ENCODE results near the gene TCFL5. TPM values are rescaled to one million over a fixed set of nuclear protein-coding genes. Genes with fewer than 3 reads are reported as not detected.

The TCFL5 gene
- total and polyA plus RNA-seq, 2 donors (not counting 3 experiments of a cell fraction or from before 2014, with no cell fraction given), result 4.4 to 11.1 TPM

GRCh38 chr20:62856931-62857619 is 4.5 kb downstream of the TCFL5 start:
- H3K4me2 ChIP-seq (ENCODE audit: insufficient read depth, low read length), result no peak overlapping the region
- no peak overlapping the region for H2AFZ ChIP-seq (ENCODE audit: low read depth, low read length)
- no TSS peak for BruUV-seq (replicated peaks)
- H3K79me2 ChIP-seq (ENCODE audit: control insufficient read depth, insufficient read depth, low read length), result peaks cover 16% of the 10 kb centered on the region
- no peaks in the 10 kb centered on the region for H3K27me3 ChIP-seq (ENCODE audit: control insufficient read depth in 2 of 2, insufficient read depth in 2 of 2, low read length in 2 of 2)
- intact Hi-C loops (cut with micrococcal nuclease) (no loop called here), dilution Hi-C loops (cut with MboI; ENCODE audit: extremely low pct_ligation_motif_present, low sequenced_read_pairs) (no loop called here)
- H3K36me3 ChIP-seq (ENCODE audit: control insufficient read depth in 2 of 2, extremely low read depth in 1 of 2, insufficient read depth in 2 of 2, low read length in 2 of 2), result peaks cover 3 to 12% of the 10 kb centered on the region in 2 experiments
- no peaks in the 10 kb centered on the region for H3K9me3 ChIP-seq (replicated peaks; ENCODE audit: control insufficient read depth, insufficient read depth, low read length)
- FAIRE-seq, result no peak
- no peaks in the 10 kb centered on the region for H3K9me1 ChIP-seq (replicated peaks; ENCODE audit: control insufficient read depth, extremely low read depth, insufficient read depth, low read length)
- TF ChIP-seq POLR2A (IDR thresholded peaks at IDR 0.05; ENCODE audit: low read depth, low read length), result no peak
- TF ChIP-seq POLR2AphosphoS5 (IDR thresholded peaks at IDR 0.05; ENCODE audit: insufficient read depth, low read depth, low read length), result no peak
- no peak for TF ChIP-seq FOS (IDR thresholded peaks at IDR 0.05; ENCODE audit: borderline replicate concordance, insufficient read depth, low read length)
- no peak for TF ChIP-seq JUN (IDR thresholded peaks at IDR 0.05; ENCODE audit: borderline replicate concordance, insufficient read depth, insufficient read length, low read depth)
- no peak for TF ChIP-seq GATA2 (IDR thresholded peaks at IDR 0.05; ENCODE audit: insufficient read depth, insufficient read length, low read depth, low read length)
- no peak for TF ChIP-seq MAX (IDR thresholded peaks at IDR 0.05; ENCODE audit: insufficient read depth, insufficient read length)
- no peak for TF ChIP-seq MYC (IDR thresholded peaks at IDR 0.05; ENCODE audit: low read depth, low read length)
- TF ChIP-seq CTCF (IDR thresholded peaks at IDR 0.05; ENCODE audit: extremely low read depth in 1 of 2, insufficient read depth in 1 of 2, low read depth in 1 of 2, low read length in 2 of 2), result no peak
- TF ChIP-seq EZH2 (IDR thresholded peaks at IDR 0.05; ENCODE audit: borderline replicate concordance, low read depth, low read length, severe bottlenecking), result no peak
- no peaks in the 10 kb centered on the region for H4K20me1 ChIP-seq (replicated peaks; ENCODE audit: control insufficient read depth, extremely low read depth, insufficient read depth, low read length)
- ChIA-PET POLR2A (no interaction called here), CTCF (no interaction called here)
- no peak for DNase-seq (ENCODE audit: low read depth, low spot score)
- no peak overlapping the region for H3K27ac ChIP-seq (ENCODE audit: insufficient read depth, low read depth, low read length)
- H3K4me3 ChIP-seq (replicated peaks in 1 of 3; ENCODE audit: insufficient read depth in 1 of 3, low read depth in 1 of 3, low read length in 3 of 3), result no peak overlapping the region
- H3K9ac ChIP-seq (replicated peaks; ENCODE audit: extremely low read depth, insufficient read depth, low read length), result no peak overlapping the region
- peaks cover 10% of the 10 kb centered on the region for H3K4me1 ChIP-seq (ENCODE audit: control insufficient read depth, extremely low read depth, insufficient read depth, low read length)

All from endothelial cell of umbilical vein (primary cell).